Activated naive CD4-positive, alpha-beta T cell treated with Interleukin-2 at 50 U/mL for 16 hours (primary cell): ENCODE results near the gene PRAMEF18.
"Not testable (repeated sequence)": the region's sequence is repeated elsewhere in the genome, so short reads cannot be mapped to it uniquely, and the experiment has no call there.

Experiments used
- DNase-seq: peaks from one replicate; pipeline ENCODE4 v3.0.0-alpha.2; 2020

PRAMEF18 gene

DNA sequence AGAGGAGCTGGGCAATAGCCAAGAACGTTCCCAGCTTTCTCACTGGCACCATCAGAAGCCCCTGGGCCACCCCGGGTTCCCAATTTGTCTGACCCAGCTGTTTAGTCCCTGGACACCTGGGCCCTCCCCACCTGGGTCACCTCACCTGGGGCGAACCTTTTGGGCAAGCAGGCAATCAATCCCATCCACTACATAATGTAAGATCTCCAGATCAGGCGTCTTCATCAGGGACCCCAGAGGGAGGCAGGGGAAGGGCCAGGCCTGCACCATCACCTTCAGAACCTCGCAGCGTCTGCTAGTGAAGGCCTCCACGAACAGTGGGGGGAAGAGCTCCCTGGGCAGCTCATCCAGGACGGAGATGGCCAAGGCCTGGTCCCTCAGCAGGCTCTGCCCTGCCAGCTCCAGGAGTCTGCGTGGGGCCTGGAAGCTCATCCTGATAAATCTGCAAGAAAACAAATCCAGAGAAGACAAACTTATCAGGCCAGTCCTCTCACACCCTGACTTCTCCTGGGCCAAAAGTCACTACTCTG is at the start of gene PRAMEF18:
Gene PRAMEF18, minus strand, starts transcription at position 480 of the 530 bp plus-strand sequence. Its CDS starts 48 bp downstream, at position 432.
- not testable (repeated sequence) for DNase-seq

GRCh38 chr1:13265124-13265523 is 39.2 kb upstream of the PRAMEF18 start:
- DNase-seq, result not testable (repeated sequence)

GRCh38 chr1:13253898-13254297 is 27.9 kb upstream of the PRAMEF18 start, which contains the start of gene PRAMEF5:
Gene PRAMEF5 (plus strand): TSS chr1:13254198. CDS start chr1:13259269, 5,071 bp downstream.
- not testable (repeated sequence) for DNase-seq

DNA sequence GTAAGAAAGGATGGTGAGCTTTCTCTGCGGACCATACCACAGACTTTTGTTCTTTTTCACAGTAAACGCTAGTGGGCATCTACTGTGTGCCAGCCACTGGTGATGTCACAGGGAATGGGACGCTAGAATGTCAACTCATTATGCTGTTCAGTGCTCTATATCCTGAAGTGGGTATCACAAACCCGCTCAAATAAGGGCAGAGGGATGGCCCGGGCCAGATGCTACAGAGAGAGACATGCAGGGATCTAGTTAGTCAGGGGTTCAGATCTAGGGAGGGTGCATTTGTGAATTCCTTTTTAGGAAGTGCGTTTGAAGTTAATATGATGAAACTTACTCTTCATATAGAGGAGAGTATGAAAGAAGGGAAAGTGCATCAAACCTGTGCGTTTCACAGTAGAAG is 21.2 kb upstream of the PRAMEF18 start:
- DNase-seq, result not testable (repeated sequence)

- DNase-seq, result not testable (repeated sequence)
These were observed 20.6 kb upstream of the PRAMEF18 start for GRCh38 chr1:13246554-13246871.

GRCh38 chr1:13245841-13246553 is 20.0 kb upstream of the PRAMEF18 start:
- DNase-seq, result not testable (repeated sequence)

DNA sequence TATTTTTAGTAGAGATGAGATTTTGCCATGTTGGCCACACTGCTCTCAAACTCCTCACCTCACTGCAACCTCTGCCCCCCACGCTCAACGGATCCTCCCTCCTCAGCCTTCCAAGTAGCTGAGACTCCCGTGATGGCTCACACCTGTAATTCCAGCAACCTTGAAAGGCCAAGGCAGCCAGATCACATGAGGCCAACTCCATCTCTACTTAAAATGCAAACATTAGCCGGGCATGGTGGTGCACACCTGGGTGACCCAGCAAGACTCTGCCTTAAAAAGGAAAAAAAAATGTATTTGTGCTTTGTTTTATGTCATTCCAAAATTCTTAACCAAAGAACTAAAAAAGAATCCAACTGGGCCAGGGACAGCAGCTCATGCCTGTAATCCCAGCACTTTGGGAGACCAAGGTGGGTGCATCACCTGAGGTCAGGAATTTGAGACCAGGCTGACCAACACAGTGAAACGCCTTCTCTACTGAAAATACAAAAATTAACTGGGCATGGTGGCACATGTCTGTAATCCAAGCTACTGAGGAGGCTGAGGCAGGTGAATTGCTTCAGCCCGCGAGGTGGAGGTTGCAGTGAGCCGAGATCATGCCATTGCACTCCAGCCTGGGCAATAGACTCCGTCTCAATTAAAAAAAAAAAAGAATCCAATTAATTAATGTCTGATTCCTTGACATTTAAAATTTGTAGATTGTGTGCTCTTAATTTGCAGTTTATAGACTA is 17.7 kb upstream of the PRAMEF18 start:
- not testable (repeated sequence) for DNase-seq

GRCh38 chr1:13239633-13240032 is 13.7 kb upstream of the PRAMEF18 start:
- not testable (repeated sequence) for DNase-seq

DNA sequence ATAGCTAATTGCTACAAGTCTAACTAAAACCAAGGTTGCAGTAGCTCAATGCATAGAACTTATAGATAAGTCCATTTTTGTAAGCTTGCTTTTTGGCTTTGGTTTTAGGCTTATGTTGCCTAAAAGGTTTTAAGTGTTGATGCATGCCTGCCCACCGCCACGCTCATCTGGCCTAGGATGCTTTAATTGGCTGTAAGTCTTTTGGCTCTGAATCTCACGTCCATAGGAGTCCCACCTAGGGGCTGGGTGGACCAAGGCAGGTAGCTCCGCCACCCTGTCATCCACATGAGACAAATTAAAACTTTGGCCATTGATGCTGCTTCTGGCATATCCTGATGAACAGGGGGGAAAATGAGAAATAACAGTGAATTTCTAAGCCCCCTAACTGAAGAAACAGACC is 11.6 kb upstream of the PRAMEF18 start:
- not testable (repeated sequence) for DNase-seq

- not testable (repeated sequence) for DNase-seq
These were observed 8.1 kb upstream of the PRAMEF18 start for GRCh38 chr1:13234057-13234456.

GRCh38 chr1:13232056-13232455 is 6.1 kb upstream of the PRAMEF18 start:
- not testable (repeated sequence) for DNase-seq

- not testable (repeated sequence) for DNase-seq
These were observed 5.3 kb upstream of the PRAMEF18 start for GRCh38 chr1:13231061-13231750.

GRCh38 chr1:13230601-13231000 is 4.6 kb upstream of the PRAMEF18 start:
- DNase-seq, result not testable (repeated sequence)

GRCh38 chr1:13230096-13230495 is 4.1 kb upstream of the PRAMEF18 start:
- not testable (repeated sequence) for DNase-seq

DNA sequence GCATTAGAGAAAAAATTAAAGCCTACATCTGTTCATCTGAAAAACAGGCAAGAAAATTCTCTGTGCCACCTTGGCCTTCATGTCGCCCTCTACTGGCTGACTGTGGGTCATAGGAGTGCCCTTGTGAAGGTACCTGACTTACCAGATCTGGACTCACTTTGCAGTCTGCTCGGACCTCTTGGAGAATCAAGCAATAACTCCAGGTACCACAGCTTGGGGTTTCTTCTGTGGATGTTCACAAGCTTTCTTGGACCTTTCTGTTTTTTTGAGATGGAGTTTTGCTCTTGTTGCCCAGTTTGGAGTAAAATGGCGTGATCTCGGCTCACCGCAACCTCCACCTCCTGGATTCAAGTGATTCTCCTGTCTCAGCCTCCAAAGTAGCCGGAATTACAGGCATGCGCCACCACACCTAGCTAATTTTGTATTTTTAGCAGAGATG is 2.4 kb upstream of the PRAMEF18 start:
- peak; percentile 30 for DNase-seq

DNA sequence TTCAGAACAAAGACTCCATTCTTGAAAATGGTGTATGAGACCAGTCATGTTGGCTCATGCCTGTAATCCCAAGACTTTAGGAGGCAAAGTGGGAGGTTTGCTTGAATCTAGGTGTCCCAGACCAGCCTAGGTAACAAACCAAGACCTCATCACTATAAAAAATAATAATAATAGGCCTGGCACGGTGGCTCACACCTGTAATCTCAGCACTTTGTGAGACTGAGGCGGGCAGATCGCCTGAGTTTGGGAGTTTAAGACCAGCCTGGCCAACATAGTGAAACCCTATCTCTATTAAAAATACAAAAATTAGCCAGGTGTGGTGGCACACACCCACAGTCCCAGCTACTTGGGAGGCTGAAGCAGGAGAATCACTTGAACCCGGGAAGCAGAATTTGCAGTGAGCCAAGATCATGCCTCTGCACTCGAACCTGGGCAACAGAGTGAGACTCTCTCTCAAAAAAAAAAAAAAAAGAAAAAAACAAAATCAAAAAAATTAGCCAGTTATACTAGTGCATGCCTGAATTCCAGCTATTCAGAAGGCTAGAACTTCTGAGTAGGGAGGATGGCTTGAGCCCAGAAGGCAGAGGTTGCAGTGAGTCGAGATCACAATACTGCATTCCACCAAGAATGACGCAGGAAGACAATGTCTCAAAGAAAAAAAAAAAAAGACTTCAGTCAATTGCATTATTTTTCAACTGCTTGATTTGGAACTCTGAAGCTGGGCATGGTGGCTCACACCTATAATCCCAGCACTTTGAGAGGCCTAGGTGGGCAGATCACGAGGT is 1.5 kb upstream of the PRAMEF18 start:
- DNase-seq, result not testable (repeated sequence)

DNA sequence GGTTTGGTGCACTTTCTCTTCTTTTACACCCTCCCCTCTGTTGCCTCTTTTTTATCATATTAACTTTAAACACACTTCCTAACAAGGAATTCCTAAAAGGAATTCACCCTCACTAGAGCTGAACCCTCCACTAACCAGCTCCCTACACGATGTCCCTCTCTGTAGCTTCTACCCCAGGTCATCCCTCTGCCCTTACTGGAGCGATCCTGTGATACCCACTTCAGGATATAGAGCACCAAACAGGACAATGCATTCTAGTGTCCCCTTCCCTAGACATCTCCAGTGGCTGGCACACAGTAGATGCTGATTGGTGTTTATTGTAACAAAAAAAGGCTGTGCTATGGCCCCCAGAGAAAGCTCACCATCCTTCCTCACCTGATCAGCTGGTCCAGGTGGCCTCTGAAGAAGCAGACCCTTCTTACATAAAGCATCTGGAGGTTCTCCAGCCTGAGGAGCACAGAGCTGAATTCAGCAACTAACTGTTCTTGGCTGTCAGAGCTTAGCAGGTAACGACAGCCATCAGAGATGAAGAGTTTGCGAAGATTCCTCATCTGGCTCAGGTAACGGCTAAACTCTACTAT is 1.4 kb downstream of the PRAMEF18 start:
- DNase-seq, result no peak

DNA sequence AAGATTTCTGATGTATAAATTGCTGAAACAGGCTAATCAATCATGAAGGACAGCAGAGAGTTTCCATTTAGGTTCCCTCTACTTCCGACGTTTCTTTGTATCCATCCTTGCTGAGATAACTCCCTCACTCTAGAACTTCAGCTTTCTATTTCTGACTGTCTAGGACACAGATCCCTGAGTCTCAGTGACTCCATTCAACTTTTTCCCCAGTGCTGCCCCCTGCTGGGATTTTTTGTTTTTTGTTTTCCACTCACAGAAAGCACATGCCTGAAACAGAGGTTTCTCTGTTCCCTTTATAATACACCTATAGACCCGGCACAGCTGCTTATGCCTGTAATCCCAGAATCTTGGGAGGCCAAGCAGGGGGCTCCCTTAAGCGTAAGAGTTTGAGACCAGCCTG is 3.2 kb downstream of the PRAMEF18 start:
- not testable (repeated sequence) for DNase-seq

DNA sequence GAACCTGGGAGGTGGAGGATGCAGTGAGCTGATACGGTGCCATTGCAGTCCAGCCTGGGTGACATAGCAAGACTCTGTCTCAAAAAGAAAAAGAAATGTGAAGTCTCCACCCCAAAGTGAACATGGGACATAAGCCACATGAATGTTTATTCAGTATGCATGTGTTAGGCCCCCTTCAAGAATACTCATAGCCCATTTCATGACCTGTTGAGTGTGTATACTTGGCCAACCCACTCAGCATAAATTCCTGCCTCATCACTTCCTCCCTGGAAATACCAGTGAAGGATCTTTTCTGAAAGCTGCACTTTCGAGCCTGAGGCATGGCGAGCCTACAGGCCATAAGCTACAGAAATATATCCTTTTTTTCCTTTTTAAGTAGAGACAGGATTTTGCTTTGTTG is 6.8 kb downstream of the PRAMEF18 start:
- not testable (repeated sequence) for DNase-seq

- not testable (repeated sequence) for DNase-seq
These were observed 9.3 kb downstream of the PRAMEF18 start for GRCh38 chr1:13216619-13217018.

DNA sequence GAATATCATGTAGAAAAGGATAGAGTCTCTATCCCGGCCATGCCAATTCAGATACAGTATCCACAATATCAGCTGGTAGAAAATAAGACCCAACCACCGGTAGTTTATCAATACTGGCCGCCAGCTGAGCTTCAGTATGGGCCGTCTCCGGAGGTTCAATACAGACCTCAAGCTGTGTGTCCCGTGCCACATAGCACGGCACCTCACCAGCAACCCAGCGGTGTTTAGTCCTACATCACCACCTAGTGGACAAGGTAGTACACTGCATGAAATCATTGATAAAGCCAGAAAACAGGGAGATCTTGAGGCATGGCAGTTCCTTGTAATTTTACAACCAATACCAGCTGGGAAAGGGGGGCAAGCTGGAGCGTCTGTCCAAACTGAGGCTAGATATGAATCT is 17.2 kb downstream of the PRAMEF18 start:
- DNase-seq, result not testable (repeated sequence)

GRCh38 chr1:13201309-13201708 is 24.6 kb downstream of the PRAMEF18 start, which contains the start of gene PRAMEF13:
Gene PRAMEF13 (minus strand): TSS chr1:13201409. CDS start chr1:13199589, 1,820 bp downstream.
- not testable (repeated sequence) for DNase-seq
